Chondrocyte (in vitro differentiated cells): ENCODE measurements around the gene VOPP1. TPM values are rescaled to one million over a fixed set of nuclear protein-coding genes. Genes with fewer than 3 reads are reported as not detected.
"Not testable (repeated sequence)": the region's sequence is repeated elsewhere in the genome, so short reads cannot be mapped to it uniquely, and the experiment has no call there.

Experiments
- DNase-seq: peaks from one replicate; pipeline ENCODE4 v3.0.0; 2021; ENCODE audit warnings: mixed read lengths, low spot score
- H3K27ac Mint-ChIP-seq: one replicate; pipeline ENCODE4 v1.8.0; 2021; ENCODE audit warnings: mild to moderate bottlenecking, moderate library complexity, mixed read lengths; ENCODE audit not compliant: unreplicated experiment
- H3K27me3 Mint-ChIP-seq: 2 replicates; pipeline ENCODE4 v1.8.0; 2021; ENCODE audit warnings: low read depth, mixed read lengths
- H3K36me3 Mint-ChIP-seq: 2 replicates; pipeline ENCODE4 v1.8.0; 2021; ENCODE audit warnings: low read depth, mixed read lengths
- H3K4me1 Mint-ChIP-seq: 2 replicates; pipeline ENCODE4 v1.8.0; 2021; ENCODE audit warnings: low read depth, mild to moderate bottlenecking, mixed read lengths
- H3K4me3 Mint-ChIP-seq: one replicate; pipeline ENCODE4 v1.8.0; 2021; ENCODE audit warnings: mild to moderate bottlenecking, moderate library complexity, mixed read lengths; ENCODE audit not compliant: unreplicated experiment
- H3K9me3 Mint-ChIP-seq: 2 replicates; pipeline ENCODE4 v1.8.0; 2021; ENCODE audit warnings: low read depth, mixed read lengths
- total RNA-seq: library from RNA; stranded (reverse); gene quantifications from 3 replicates; pipeline ENCODE4 v1.2.1, GENCODE V29; 2021
- TF ChIP-seq, protein P1 (sequence below): fragments of 200-600 bp; sonication (generic); IDR thresholded peaks from 2 replicates; pipeline ENCODE4 v1.5.0; 2021; ENCODE audit warnings: antibody characterized with exemption, mild to moderate bottlenecking, moderate library complexity

The VOPP1 gene
- total RNA-seq, 1 donor from 2014 or later, result 69.2 TPM

DNA sequence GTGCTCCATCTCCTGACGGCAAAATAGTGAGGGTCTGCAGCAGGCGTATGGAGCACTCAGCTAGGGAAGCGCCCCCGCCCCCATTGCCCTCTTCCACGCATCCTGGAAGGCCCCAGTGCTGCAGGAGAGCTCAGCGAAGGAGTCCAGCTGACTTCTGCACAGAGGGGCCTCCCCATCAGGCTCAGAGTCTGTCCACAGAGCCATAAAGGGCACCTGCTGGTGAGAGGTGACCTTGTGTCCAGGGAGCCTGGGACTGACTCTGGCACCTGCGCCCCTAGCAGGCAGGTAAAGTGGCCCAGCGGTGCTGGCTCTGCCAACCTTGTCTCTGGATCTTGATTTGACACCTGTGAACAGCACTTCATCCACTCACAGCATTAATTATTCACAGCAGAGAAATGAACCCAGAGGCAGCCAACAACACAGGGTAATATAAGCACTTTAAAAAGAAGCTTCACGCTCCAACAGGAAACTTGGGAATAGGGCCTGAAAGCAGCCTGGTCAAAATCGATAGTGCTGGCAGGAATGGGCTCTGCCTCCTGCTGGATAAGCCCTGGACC, 59.6 kb downstream of the VOPP1 start:
- peaks cover 41% of the 10 kb centered on the region for H3K4me1 Mint-ChIP-seq
- no peaks in the 10 kb centered on the region for H3K27me3 Mint-ChIP-seq
- H3K4me3 Mint-ChIP-seq, result no peak overlapping the region
- no peak for DNase-seq
- TF ChIP-seq, protein P1, sequence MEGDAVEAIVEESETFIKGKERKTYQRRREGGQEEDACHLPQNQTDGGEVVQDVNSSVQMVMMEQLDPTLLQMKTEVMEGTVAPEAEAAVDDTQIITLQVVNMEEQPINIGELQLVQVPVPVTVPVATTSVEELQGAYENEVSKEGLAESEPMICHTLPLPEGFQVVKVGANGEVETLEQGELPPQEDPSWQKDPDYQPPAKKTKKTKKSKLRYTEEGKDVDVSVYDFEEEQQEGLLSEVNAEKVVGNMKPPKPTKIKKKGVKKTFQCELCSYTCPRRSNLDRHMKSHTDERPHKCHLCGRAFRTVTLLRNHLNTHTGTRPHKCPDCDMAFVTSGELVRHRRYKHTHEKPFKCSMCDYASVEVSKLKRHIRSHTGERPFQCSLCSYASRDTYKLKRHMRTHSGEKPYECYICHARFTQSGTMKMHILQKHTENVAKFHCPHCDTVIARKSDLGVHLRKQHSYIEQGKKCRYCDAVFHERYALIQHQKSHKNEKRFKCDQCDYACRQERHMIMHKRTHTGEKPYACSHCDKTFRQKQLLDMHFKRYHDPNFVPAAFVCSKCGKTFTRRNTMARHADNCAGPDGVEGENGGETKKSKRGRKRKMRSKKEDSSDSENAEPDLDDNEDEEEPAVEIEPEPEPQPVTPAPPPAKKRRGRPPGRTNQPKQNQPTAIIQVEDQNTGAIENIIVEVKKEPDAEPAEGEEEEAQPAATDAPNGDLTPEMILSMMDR, result no peak
- H3K36me3 Mint-ChIP-seq, result peaks cover 3% of the 10 kb centered on the region
- no peak overlapping the region for H3K27ac Mint-ChIP-seq
- H3K9me3 Mint-ChIP-seq, result no peaks in the 10 kb centered on the region

DNA sequence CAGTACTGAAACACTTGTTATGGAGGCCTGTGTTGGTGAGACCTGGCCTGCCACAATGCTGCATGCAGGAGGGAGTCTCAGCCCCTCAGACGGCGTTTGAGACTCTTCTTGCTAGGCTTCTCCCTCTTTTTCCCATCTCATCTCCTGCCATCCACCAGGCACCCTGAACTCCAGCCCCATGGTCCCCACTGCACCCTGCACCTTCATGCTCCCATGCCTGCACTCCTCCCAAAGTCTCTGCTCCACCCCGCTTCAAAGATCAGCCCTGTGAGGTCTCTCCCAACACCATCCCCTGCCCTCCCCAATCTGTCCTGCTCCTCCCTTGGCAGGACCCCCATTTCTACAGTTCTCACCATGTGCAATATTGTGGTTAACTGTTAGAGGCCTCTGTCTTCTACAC, 61.7 kb downstream of the VOPP1 start:
- peaks cover 34% of the 10 kb centered on the region for H3K4me1 Mint-ChIP-seq
- peak overlapping the region; percentile 72 for H3K27ac Mint-ChIP-seq
- no peak for DNase-seq
- H3K4me3 Mint-ChIP-seq, result no peak overlapping the region
- no peaks in the 10 kb centered on the region for H3K27me3 Mint-ChIP-seq
- H3K9me3 Mint-ChIP-seq, result no peaks in the 10 kb centered on the region
- TF ChIP-seq, protein P1, result no peak
- H3K36me3 Mint-ChIP-seq, result peaks cover 3% of the 10 kb centered on the region

DNA sequence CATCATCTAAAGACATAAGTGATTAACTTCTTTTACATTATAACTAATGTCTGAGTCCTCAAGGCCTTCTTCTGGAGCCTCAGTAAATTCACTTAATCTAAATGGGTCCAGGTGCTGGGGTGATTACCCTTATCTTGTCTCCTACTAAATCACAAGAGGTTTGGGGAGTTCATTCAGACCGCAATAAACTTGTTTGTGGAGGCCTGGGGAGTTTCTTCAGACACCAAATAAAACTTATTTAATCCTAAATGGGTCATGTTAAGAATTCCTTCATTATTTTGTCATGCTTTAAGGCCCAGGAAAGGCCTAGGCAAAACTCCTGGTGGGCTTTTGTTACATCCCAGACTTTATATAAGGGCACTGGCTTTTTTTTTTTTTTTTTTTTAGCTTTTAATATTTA, 62.1 kb downstream of the VOPP1 start:
- H3K4me1 Mint-ChIP-seq, result peaks cover 33% of the 10 kb centered on the region
- H3K27me3 Mint-ChIP-seq, DNase-seq, H3K36me3 Mint-ChIP-seq, H3K9me3 Mint-ChIP-seq, H3K4me3 Mint-ChIP-seq: not testable (repeated sequence)
- H3K27ac Mint-ChIP-seq, result peak overlapping the region; percentile 72

DNA sequence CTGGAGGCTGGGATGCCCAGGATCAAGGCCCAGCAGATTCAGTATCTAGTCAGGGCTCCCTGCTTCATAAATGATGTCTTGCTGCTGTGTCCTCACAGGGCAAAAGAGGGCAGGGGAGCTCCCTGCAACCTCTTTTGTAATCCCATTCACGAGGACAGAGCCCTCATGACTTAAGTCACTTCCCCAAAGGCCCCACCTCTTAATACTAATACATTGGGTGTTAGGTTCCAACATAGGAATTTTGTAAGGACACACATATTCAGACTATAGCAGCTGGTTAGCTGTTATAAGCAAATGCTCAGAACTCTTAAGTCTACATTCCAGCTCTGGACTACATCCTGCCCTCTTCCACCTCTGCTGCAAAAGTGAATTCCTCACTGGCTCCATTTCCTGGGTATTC, 63.0 kb downstream of the VOPP1 start:
- TF ChIP-seq, protein P1, result no peak
- H3K4me1 Mint-ChIP-seq, result peaks cover 42% of the 10 kb centered on the region
- H3K27ac Mint-ChIP-seq, result peak overlapping the region; percentile 90
- H3K36me3 Mint-ChIP-seq, result peaks cover 1% of the 10 kb centered on the region
- no peaks in the 10 kb centered on the region for H3K27me3 Mint-ChIP-seq
- no peak for DNase-seq
- no peaks in the 10 kb centered on the region for H3K9me3 Mint-ChIP-seq
- no peak overlapping the region for H3K4me3 Mint-ChIP-seq

DNA sequence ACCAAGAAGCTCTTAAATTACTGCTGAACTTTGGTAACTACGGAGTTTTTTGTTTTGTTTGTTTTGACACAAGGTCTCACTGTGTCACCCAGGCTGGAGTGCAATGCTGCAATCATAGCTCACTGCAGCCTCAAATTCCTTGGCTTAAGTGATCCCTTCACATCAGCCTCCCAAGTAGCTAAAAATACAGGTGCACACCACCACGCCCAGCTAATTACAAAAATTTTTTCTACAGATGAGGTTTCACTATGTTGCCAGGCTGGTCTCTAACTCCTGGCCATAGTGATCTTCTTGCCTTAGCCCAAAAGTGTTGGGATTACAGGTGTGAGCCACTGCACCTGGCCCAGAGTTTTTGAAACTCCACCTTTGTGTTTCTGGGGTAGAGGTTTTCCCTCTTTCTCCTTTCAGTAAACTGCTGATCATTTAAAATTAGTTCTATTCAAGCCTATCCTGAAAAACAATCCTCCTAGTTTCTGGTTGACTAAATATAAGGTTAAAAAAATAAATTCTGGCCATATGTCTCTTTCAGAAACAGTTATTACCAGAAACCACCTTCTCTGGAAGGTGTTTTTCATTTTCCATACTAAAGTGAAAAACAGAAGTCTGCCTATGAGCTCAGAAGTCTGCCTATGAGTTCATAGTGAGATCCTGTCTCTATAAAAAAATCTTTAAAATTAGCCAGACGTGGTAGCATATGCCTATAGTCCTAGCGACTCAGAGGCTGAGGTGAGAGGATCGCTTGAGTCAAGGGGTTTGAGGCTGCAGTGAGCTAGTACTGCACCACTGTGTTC, 63.9 kb downstream of the VOPP1 start:
- Mint-ChIP-seq H3K9me3 (no peaks in the 10 kb centered on the region), H3K36me3 (peaks cover 1% of the 10 kb centered on the region), H3K27ac (peak overlapping the region; percentile 45), H3K4me1 (peaks cover 46% of the 10 kb centered on the region), H3K4me3 (no peak overlapping the region), H3K27me3 (no peaks in the 10 kb centered on the region)
- no peak for DNase-seq
- TF ChIP-seq, protein P1, result no peak
